Right lobe of liver (tissue), 6 donors: ENCODE results near the gene IPO11. TPM values are rescaled to one million over a fixed set of nuclear protein-coding genes. Genes with fewer than 3 reads are reported as not detected.

Source experiments
- ATAC-seq, 4 donors: fragments of 200-7000 bp; cut with Tn5 transposase; one replicate each; pipeline ENCODE4 v1.9.1; 2020; ENCODE audit warnings: mild to moderate bottlenecking in 4 of 4, moderate library complexity in 4 of 4
- DNase-seq, 3 donors: peaks; one replicate each; pipeline ENCODE4 v3.0.0-alpha.2; 2020
- H3K27ac ChIP-seq, 3 donors: fragments of 200-600 bp; one replicate each; pipeline ENCODE4 v1.8.0; 2022
- H3K27me3 ChIP-seq, 2 donors: fragments of 200-600 bp; one replicate each; pipeline ENCODE4 v1.8.0; 2022
- H3K36me3 ChIP-seq, 4 donors: fragments of 200-600 bp; sonication (generic) in 1 of 4; one replicate each; pipeline versions ENCODE4 v1.5.1 to v1.8.0; 2017 to 2022; ENCODE audit warnings: control low read depth in 1 of 4
- H3K4me1 ChIP-seq, 4 donors: fragments of 200-600 bp; sonication (generic) in 1 of 4; one replicate each; pipeline versions ENCODE4 v1.5.1 to v1.8.0; 2017 to 2022; ENCODE audit warnings: control low read depth in 1 of 4
- H3K4me3 ChIP-seq, 3 donors: fragments of 200-600 bp; one replicate each; pipeline ENCODE4 v1.8.0; 2022
- H3K9me3 ChIP-seq, 4 donors: fragments of 200-600 bp; sonication (generic) in 1 of 4; one replicate each; pipeline versions ENCODE4 v1.5.1 to v1.8.0; 2017 to 2022; ENCODE audit warnings: control low read depth in 1 of 4
- CTCF ChIP-seq, 4 donors: fragments of 200-600 bp in 3 of 4; fragments of 450-650 bp in 1 of 4; IDR thresholded peaks; one replicate each; pipeline versions ENCODE4 v1.5.1 to v1.8.0; 2016 to 2022; ENCODE audit warnings: antibody characterized with exemption in 4 of 4, mild to moderate bottlenecking in 2 of 4
- POLR2A ChIP-seq: fragments of 450-650 bp; IDR thresholded peaks from one replicate; pipeline ENCODE4 v1.6.1; 2017; ENCODE audit warnings: antibody characterized with exemption, mild to moderate bottlenecking
- WGBS: methylation state at CpG from one replicate; pipeline ENCODE4 v1.1.6; 2018; ENCODE audit warnings: low coverage, low lambda C conversion rate; ENCODE audit not compliant: insufficient coverage; ENCODE audit errors: missing lambda C conversion rate; 5-methylcytosine and 5-hydroxymethylcytosine counted together
- intact Hi-C, 2 donors: fragments of 100-400 bp; cut with DNase I; formaldehyde crosslinking; loops; one replicate each; pipeline versions ENCODE4 v1.11.2 to v1.14.1; 2022
- total RNA-seq, 6 experiments: library from RNA; depleted of rRNA in 2 of 6; stranded (reverse); fragments of >200 nt in 2 of 6; fragmentation: NEBNext Ultra II Directional in 3 of 6; extraction: Animal tissue kit (Norgen Biotek cat#: 25700) in 3 of 6; gene quantifications; one replicate each; pipeline versions ENCODE4 v1.1.0 to v1.2.4, GENCODE V29; 2016 to 2023
- donor health status: DM: no; HTN: yes; CAD: no.
- donor health status: DM: no; HTN: no; CAD: no.
- donor health status: DM: no; HTN: no; CAD: no.
- donor health status: DM: no; HTN: yes; CAD: no.
- donor health status: DM: no; HTN: yes; CAD: no.

Gene IPO11
- total RNA-seq, 6 experiments from 2014 or later: 8.3 to 15.7 (median 13.6) TPM

- ATAC-seq: no peak
- DNase-seq: no peak
- H3K36me3 ChIP-seq: peaks cover 0 to 2% (median 0%) of the 10 kb centered on the region in 4 donors
- TF ChIP-seq CTCF (IDR thresholded peaks at IDR 0.05) (no peak), POLR2A (no peak)
- H3K27ac ChIP-seq: no peak overlapping the region
- 46% methylated on average over 4 of the region's 4 CpGs for WGBS
- no peak overlapping the region for H3K4me3 ChIP-seq
- no peaks in the 10 kb centered on the region for H3K27me3 ChIP-seq
- H3K9me3 ChIP-seq: no peaks in the 10 kb centered on the region
- H3K4me1 ChIP-seq: no peaks in the 10 kb centered on the region
- intact Hi-C loops: no loop called here
Observed at GRCh38 chr5:62534461-62535236, 122.1 kb downstream of the IPO11 start.

GRCh38 chr5:62536232-62536631, 123.7 kb downstream of the IPO11 start:
- H3K27me3 ChIP-seq: no peaks in the 10 kb centered on the region
- ATAC-seq (no peak), DNase-seq (no peak)
- no peaks in the 10 kb centered on the region for H3K9me3 ChIP-seq
- intact Hi-C loops: no loop called here
- no peak overlapping the region for H3K4me3 ChIP-seq
- no peaks in the 10 kb centered on the region for H3K4me1 ChIP-seq
- no peak for TF ChIP-seq CTCF (IDR thresholded peaks at IDR 0.05)
- no peak for TF ChIP-seq POLR2A
- WGBS: 92% methylated on average over 2 of the region's 2 CpGs
- peaks cover 0 to 2% (median 0%) of the 10 kb centered on the region in 4 donors for H3K36me3 ChIP-seq
- H3K27ac ChIP-seq: no peak overlapping the region

- H3K4me1 ChIP-seq: no peaks in the 10 kb centered on the region
- no peak overlapping the region for H3K27ac ChIP-seq
- H3K4me3 ChIP-seq: no peak overlapping the region
- ATAC-seq: no peak
- WGBS: 97% methylated on average over 2 of the region's 2 CpGs
- intact Hi-C loops: no loop called here
- TF ChIP-seq CTCF (IDR thresholded peaks at IDR 0.05) (no peak), POLR2A (no peak)
- H3K9me3 ChIP-seq: no peaks in the 10 kb centered on the region
- H3K27me3 ChIP-seq: no peaks in the 10 kb centered on the region
- H3K36me3 ChIP-seq: peaks cover 0 to 2% (median 0%) of the 10 kb centered on the region in 4 donors
- no peak for DNase-seq
Observed at GRCh38 chr5:62536783-62537182, 124.2 kb downstream of the IPO11 start.

- WGBS: 90% methylated on average over 9 of the region's 9 CpGs
- H3K27ac ChIP-seq: no peak overlapping the region
Observed at GRCh38 chr5:62538017-62538942, 125.7 kb downstream of the IPO11 start.

GRCh38 chr5:62542720-62543119, 130.2 kb downstream of the IPO11 start:
- Histone ChIP-seq H3K4me3 (no peak overlapping the region), H3K4me1 (no peaks in the 10 kb centered on the region), H3K27me3 (no peaks in the 10 kb centered on the region), H3K9me3 (no peaks in the 10 kb centered on the region), H3K27ac (no peak overlapping the region), H3K36me3 (peaks cover 0 to 2% (median 0%) of the 10 kb centered on the region in 4 donors)
- no peak for DNase-seq
- ATAC-seq: no peak
- no peak for TF ChIP-seq POLR2A
- TF ChIP-seq CTCF (IDR thresholded peaks at IDR 0.05): no peak
- intact Hi-C loops: no loop called here
- 90% methylated on average over 1 of the region's 1 CpG for WGBS

More at GRCh38 chr5:62538017-62538942, 125.7 kb downstream of the IPO11 start:
- intact Hi-C loops: no loop called here
- no peaks in the 10 kb centered on the region for H3K27me3 ChIP-seq
- no peak for ATAC-seq
- no peak for TF ChIP-seq POLR2A
- H3K36me3 ChIP-seq: peaks cover 0 to 2% (median 0%) of the 10 kb centered on the region in 4 donors
- no peak for DNase-seq
- no peaks in the 10 kb centered on the region for H3K4me1 ChIP-seq
- no peak overlapping the region for H3K4me3 ChIP-seq
- no peaks in the 10 kb centered on the region for H3K9me3 ChIP-seq
